ENCODE results near the gene MACC1.

GRCh38 chr7:20191391-20191869, 25.8 kb downstream of the MACC1 start:
- TF ChIP-seq, protein P1, sequence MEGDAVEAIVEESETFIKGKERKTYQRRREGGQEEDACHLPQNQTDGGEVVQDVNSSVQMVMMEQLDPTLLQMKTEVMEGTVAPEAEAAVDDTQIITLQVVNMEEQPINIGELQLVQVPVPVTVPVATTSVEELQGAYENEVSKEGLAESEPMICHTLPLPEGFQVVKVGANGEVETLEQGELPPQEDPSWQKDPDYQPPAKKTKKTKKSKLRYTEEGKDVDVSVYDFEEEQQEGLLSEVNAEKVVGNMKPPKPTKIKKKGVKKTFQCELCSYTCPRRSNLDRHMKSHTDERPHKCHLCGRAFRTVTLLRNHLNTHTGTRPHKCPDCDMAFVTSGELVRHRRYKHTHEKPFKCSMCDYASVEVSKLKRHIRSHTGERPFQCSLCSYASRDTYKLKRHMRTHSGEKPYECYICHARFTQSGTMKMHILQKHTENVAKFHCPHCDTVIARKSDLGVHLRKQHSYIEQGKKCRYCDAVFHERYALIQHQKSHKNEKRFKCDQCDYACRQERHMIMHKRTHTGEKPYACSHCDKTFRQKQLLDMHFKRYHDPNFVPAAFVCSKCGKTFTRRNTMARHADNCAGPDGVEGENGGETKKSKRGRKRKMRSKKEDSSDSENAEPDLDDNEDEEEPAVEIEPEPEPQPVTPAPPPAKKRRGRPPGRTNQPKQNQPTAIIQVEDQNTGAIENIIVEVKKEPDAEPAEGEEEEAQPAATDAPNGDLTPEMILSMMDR (conservative IDR thresholded peaks at IDR 0.05 in 1 of 2, IDR thresholded peaks at IDR 0.05 in 1 of 2; ENCODE audit: extremely low read depth in 1 of 2, insufficient read depth in 1 of 2, low read depth in 1 of 2, low read length in 2 of 2), result no peak
- TF ChIP-seq EZH2 (IDR thresholded peaks at IDR 0.05; ENCODE audit: borderline replicate concordance, low read length), result no peak

Measured in mammary epithelial cell (primary cell).